ENCODE measurements around the gene HCFC1.
A peak's percentile ranks its signal among the peaks of the same experiment; 100 is the strongest.

HCFC1 gene

DNA sequence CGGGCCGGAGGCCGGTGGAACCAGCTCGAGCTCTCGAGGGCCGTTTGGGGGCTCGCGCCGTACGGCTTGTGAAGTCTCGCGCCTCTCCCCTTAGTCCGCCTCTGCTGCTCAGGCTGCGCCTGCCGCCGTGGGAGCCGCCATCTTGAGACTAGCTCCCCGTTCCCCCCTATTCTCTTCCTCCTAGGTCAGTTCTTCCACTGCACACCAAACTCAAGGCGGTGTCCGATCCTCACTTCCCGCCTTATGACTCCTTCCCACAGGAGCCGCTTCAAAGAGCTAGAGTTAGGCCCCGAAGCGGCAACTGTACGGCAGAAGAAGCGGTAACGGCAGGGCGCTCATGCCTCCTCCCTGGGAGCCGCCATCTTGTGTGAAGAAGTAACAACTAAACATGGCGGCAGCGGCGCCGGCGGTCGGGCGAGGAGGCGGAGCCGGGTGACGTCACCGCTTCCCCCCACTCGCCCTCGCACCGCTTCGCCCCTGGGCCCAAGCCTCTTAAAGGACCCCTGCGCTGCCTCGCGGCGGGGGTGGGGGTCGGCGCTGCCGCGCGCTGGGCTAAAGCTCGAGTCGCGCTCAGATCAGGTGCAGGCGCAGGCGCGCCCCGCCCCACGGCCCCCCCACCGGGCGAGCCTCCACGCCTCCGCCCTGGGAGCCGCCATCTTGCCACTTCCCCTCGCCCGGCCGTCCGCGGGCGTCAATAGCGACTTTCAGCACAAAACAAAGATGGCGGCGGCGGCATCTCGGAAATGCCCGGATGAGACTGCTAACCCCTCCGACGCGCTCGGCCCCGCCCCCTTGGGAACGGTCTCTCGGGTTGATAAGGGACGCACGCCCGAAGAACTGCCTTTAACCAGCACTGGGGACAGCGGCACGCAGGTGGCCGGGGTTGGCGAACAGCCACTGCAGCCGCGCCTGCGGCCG is at the start of gene HCFC1:
HCFC1 (minus strand) TSS at position 369 of the 918 bp plus-strand sequence. CDS start 978 bp downstream, outside the sequence.
- peak; percentile 77 to 89 for DNase-seq (ENCODE audit: low read depth in 2 of 2)

GRCh38 chrX:154021131-154021611 is 49.6 kb upstream of the HCFC1 start:
- DNase-seq (ENCODE audit: low read depth in 2 of 2) = no peak

DNA sequence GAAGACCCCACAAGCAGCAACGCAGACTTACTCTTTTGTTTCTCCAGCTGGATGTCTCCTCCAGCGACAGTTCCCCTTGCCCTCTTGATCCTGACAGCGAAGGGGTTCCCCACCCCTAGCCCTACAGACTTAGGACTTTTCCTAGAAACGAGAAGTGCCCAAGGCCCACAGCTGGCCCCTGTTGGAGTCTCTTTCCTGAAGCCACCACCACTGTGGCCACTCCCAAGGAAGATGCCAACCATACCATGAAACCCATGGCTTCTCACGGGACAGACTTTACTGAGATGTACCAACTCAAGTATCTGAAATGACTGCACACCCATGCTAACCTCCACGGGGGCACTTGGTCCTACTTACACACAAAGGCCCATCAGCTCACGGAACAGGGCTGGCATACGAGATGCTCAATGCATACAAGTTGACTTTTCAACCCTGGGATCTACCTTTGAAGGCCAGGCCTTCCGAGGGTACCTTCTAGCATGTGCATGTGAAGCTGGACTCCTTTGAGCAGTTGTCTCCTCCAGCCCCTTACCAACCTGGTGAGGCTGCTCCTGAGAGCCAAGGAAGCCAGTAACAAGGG is 49.0 kb upstream of the HCFC1 start:
- DNase-seq (ENCODE audit: low read depth in 2 of 2) = no peak

- peak; percentile 26 to 41 for DNase-seq (ENCODE audit: low read depth in 2 of 2)
Observed at GRCh38 chrX:154019633-154020528, 48.3 kb upstream of the HCFC1 start, which contains the start of gene IRAK1. IRAK1 (minus strand) TSS chrX:154019902; CDS start chrX:154019812, 90 bp downstream.

- no peak for DNase-seq (ENCODE audit: low read depth in 2 of 2)
Observed at GRCh38 chrX:154019061-154019621, 47.5 kb upstream of the HCFC1 start.

- no peak for DNase-seq (ENCODE audit: low read depth in 2 of 2)
Observed at GRCh38 chrX:154018518-154019060, 47.0 kb upstream of the HCFC1 start.

GRCh38 chrX:154017766-154018517 is 46.3 kb upstream of the HCFC1 start:
- no peak for DNase-seq (ENCODE audit: low read depth in 2 of 2)

- no peak for DNase-seq (ENCODE audit: low read depth in 2 of 2)
Observed at GRCh38 chrX:154016366-154017076, 44.9 kb upstream of the HCFC1 start.

GRCh38 chrX:154015581-154016264 is 44.1 kb upstream of the HCFC1 start:
- no peak for DNase-seq (ENCODE audit: low read depth in 2 of 2)

GRCh38 chrX:154014429-154015380 is 43.1 kb upstream of the HCFC1 start:
- no peak for DNase-seq (ENCODE audit: low read depth in 2 of 2)

- DNase-seq (ENCODE audit: low read depth in 2 of 2) = peak in 1 of 2 donors; percentile 32
Observed at GRCh38 chrX:154013614-154014360, 42.2 kb upstream of the HCFC1 start.

GRCh38 chrX:154013001-154013421 is 41.4 kb upstream of the HCFC1 start:
- no peak for DNase-seq (ENCODE audit: low read depth in 2 of 2)

DNA sequence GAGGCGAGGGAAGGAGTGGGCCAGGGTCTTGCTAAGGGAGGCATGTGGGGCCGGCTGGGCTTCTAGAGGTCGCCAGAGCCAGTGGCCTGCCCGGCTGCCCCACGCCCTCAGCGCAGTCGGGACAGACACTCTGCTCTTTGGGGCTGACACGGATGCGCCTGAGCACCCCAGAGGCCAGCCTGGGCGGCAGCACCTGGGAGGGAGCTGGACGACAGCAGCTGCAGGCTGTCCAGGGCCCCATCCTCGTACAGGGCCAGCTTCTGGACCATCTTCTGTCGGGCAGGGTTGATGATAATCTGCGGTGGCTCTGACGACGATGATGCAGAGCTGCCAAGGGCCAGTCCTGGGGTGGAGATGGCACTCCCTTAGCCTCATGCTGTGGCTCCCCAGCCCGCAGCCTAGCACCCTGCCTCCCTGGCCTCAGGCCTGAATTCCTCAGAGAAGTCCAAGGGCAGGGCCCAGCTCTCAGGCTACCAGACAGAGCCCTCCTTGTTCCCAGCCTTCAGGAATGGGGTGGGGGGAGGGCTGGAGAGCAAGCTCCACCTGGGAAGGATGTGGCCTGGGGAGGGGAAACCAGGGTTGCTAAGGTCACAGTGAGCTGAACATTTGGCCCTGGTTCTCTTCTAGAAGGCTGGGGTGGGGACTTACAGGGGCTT is 40.8 kb upstream of the HCFC1 start:
- no peak for DNase-seq (ENCODE audit: low read depth in 2 of 2)

DNA sequence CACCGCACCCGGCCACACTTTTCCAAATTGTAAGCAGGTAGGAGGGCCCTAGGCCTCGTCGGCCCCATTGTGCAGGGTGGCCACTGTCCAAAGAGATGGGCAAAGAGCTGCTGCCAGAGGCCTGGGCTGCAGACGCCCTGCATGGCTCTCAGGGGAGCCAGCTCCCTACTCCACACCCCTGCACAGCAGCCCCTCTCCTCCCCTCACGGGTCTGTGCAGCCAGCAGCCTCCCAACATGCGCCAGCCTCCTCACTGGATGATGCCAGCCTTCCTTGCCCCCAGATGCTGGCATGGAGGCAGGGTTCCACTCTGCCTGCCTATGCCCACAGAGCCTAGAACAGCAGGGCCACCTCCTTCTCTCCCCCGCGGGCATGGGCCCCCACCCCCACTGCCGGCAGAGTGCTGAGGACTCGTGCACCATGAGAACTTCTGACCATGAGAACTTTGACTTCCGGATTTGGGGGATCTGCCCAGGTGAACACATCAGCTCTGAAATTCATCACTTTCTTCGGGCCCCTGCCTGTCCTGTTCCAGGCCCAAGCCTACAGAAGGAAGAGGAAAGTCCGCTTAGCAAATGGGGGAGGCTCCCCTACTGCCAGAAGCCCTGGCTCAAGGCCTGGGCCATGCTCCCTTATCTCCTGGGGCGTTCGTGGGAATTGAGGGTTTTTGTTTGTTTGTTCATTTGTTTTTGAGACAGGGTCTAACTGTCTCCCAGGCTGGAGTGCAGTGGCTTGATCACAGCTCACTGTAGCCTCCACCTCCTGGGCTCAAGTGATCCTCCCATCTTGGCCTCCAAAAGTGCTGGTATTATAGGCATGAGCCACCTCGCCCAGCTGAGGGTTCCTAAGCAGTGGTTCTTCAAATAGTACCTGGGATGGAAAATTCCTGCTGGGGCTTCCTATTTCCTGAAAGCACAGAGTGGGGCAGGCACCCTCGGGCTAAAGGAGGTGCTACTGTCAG is 40.0 kb upstream of the HCFC1 start:
- DNase-seq (ENCODE audit: low read depth in 2 of 2) = no peak

DNA sequence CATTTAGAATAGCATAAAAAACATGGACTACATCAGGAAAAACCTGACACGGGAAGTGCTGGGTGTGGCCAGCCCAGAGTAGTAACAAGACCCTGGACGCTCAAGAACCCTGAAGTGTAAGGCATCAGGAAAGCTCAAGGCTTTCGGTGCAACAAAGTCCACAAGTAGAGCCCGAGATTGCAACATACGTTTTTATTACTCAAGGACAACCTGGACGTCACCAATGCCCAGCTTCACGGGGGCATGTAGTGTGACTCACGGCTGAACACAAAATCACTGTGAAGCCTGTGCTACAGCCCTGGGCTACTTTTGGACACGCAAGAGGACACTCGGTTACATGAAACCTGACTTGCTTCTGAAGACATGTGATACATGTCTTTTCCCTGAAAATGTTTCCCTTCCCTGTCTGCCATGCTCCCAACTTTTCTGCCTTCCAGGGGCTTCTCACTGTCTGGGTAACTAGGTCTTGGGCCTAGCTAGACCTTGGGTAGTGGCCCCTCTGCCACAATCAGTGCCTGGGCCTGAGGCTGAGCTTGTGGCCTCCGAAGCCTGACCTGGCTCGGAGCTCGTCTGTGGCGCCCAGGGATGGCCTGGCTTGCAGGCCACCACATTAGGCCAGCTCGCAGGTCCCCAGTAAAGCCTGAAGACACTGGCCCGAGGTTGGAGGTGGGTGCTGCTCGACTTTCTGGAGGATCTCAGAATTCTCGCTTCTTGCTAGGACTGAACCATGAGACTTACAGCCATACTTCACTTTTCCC is 38.9 kb upstream of the HCFC1 start:
- DNase-seq (ENCODE audit: low read depth in 2 of 2) = no peak

Measured in activated CD4-positive, alpha-beta T cell treated with anti-CD3 and anti-CD28 coated beads for 24 hours (primary cell).